Sigmoid colon (tissue), 7 donors: Measurements from ENCODE around the gene GBX2. TPM values are rescaled to one million over a fixed set of nuclear protein-coding genes. Genes with fewer than 3 reads are reported as not detected.
A peak's percentile ranks its signal among the peaks of the same experiment; 100 is the strongest.

Experiments
- DNase-seq: peaks from one replicate; pipeline ENCODE4 v3.0.0-alpha.2; 2019
- H3K27ac ChIP-seq, 4 donors: fragments of 200-600 bp; sonication (generic); one replicate each; pipeline ENCODE4 v1.5.1; 2016 to 2019; ENCODE audit warnings: mild to moderate bottlenecking in 1 of 4
- H3K27me3 ChIP-seq, 3 donors: fragments of 200-600 bp; sonication (generic); one replicate each; pipeline ENCODE4 v1.5.1; 2019; ENCODE audit warnings: mild to moderate bottlenecking in 1 of 3
- H3K36me3 ChIP-seq, 4 donors: fragments of 200-600 bp; sonication (generic); one replicate each; pipeline ENCODE4 v1.5.1; 2016 to 2019
- H3K4me1 ChIP-seq, 4 donors: fragments of 200-600 bp; sonication (generic); one replicate each; pipeline ENCODE4 v1.5.1; 2017 to 2019
- H3K4me3 ChIP-seq, 4 donors: fragments of 200-600 bp; sonication (generic); one replicate each; pipeline ENCODE4 v1.5.1; 2017 to 2019; ENCODE audit warnings: mild to moderate bottlenecking in 2 of 4, moderate library complexity in 1 of 4
- H3K9me3 ChIP-seq, 4 donors: fragments of 200-600 bp in 3 of 4; sonication (generic) in 3 of 4; one replicate each; pipeline versions ENCODE4 v1.5.1 to v1.6.1; 2013 to 2019
- CTCF ChIP-seq, 4 experiments: fragments of 450-650 bp in 3 of 4; fragments of 200-600 bp in 1 of 4; IDR thresholded peaks; one replicate each; pipeline ENCODE4 v1.5.1; 2016 to 2019; ENCODE audit warnings: antibody characterized with exemption in 4 of 4, mild to moderate bottlenecking in 3 of 4, moderate library complexity in 2 of 4
- EP300 ChIP-seq, 4 donors: sonication (generic); formaldehyde crosslinking; IDR thresholded peaks; one replicate each; pipeline ENCODE4 v1.6.1; 2017; ENCODE audit warnings: antibody characterized with exemption in 4 of 4
- POLR2A ChIP-seq, 2 donors: fragments of 450-650 bp; IDR thresholded peaks; one replicate each; pipeline ENCODE4 v1.6.1; 2016; ENCODE audit warnings: antibody characterized with exemption in 2 of 2, mild to moderate bottlenecking in 2 of 2, moderate library complexity in 2 of 2
- POLR2AphosphoS5 ChIP-seq, 4 donors: sonication (generic); formaldehyde crosslinking; IDR thresholded peaks; one replicate each; pipeline ENCODE4 v1.6.1; 2017; ENCODE audit warnings: antibody characterized with exemption in 4 of 4
- WGBS, 2 donors: extraction: QIAGEN DNeasy Blood & Tissue Kit; methylation state at CpG; one replicate each; pipeline ENCODE4 v1.1.7; 2013; 5-methylcytosine and 5-hydroxymethylcytosine counted together
- intact Hi-C: fragments of 100-400 bp; cut with DNase I; formaldehyde crosslinking; loops from one replicate; pipeline ENCODE4 v1.15.1; 2023
- polyA plus RNA-seq, 3 donors: library from polyadenylated mRNA; stranded (reverse); fragments of 200-250 nt; gene quantifications; one replicate each; pipeline ENCODE4 v1.2.3, GENCODE V29; 2013
- total RNA-seq, 4 donors: library from RNA; depleted of rRNA; stranded (reverse); fragments of >200 nt; gene quantifications; one replicate each; pipeline ENCODE4 v1.1.0, GENCODE V29; 2016
- donor health status: healthy with polysubstance abuse.
- donor health status: Bipolar disorder and iron deficiency.
- donor health status: healthy.

Gene GBX2
- not detected for total RNA-seq
- not detected for polyA plus RNA-seq

DNA sequence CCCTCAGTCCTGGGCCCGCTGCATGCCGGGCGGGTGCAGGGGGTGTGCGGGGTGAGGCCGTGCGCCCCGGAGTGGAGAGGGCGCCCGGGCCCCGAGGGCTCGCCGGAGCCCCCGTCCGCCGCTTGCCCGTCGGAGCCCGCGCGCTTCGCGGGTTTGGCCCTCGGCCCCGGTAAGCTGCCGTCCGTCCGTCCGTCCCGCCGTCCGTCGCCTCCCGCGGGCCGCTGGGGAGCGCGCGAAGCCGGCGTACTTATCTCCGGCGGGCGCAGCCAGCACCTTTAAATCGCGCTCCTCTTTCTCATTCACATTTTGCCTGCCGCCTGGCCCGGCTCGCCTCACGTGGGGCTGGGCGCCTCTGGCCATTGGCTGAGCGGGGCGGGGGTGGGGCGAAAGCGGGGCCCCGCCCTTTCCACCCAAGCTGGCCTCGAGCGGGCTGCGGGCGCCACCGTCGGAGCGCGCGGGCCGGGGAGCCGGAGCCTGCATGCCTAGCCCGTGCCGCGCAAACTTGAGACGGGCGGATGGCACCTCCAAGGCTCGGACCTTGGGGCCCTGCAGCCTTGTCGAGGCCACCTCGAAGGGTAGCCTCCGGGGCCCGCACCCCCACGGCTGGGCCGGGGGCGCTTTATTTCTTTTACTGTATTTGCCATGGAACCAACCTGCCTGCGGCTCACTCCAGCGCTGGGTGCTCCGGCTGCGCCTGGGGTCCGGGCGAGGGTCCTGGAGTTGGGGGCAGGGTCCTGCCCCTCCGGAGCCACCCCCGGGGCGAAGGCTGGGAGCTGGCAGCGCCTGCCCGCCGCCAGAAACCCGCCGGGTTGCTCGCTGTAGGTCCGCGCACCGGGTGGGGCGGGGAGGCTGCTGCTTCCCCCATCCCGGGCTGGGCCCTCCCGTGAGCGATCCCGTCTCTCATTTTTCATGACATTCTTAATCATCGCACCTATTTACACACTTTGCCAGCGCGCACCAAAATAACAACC lies at the start of gene GBX2:
TSS of gene GBX2 (minus strand) at position 277 of the 971 bp plus-strand sequence. CDS start 415 bp downstream, outside the sequence.
- no peaks in the 10 kb centered on the region for H3K9me3 ChIP-seq
- intact Hi-C loops, result no loop called here
- TF ChIP-seq POLR2A (IDR thresholded peaks at IDR 0.05), result no peak
- TF ChIP-seq CTCF (IDR thresholded peaks at IDR 0.05), result no peak
- no peak for TF ChIP-seq EP300 (IDR thresholded peaks at IDR 0.05)
- no peak for TF ChIP-seq POLR2AphosphoS5 (IDR thresholded peaks at IDR 0.05)
- H3K4me1 ChIP-seq, result peaks cover 0 to 74% (median 71%) of the 10 kb centered on the region in 4 donors
- 3 to 6% methylated on average over 105 of the region's 105 CpGs for WGBS, 2 donors
- peaks cover 93 to 100% (median 100%) of the 10 kb centered on the region in 3 donors for H3K27me3 ChIP-seq
- H3K36me3 ChIP-seq, result no peaks in the 10 kb centered on the region
- no peak within 1 kb of the TSS for H3K27ac ChIP-seq
- H3K4me3 ChIP-seq, result peak within 1 kb of the TSS in 3 of 4 donors; percentile 20 to 42 (median 38)
- peak; percentile 21 for DNase-seq

DNA sequence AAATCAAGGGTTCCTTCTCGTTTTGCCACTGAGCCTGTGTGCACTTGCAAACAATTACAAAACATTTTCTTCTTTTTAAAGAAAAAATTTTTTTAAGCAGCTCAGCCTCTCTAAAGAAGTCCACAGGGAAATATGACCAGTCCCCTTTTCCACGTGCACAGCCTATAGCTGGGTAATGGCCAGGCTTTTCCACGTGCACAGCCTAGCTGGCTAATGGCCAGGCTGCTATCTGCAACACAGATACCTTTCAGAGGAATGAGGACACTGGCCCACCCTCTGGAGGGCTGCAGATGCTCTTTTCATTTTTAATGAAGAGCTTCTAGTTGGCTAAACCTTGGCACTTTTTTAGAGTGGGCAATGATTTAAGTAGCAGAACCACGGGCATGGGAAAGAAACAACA lies 49.7 kb upstream of the GBX2 start:
- Histone ChIP-seq H3K36me3 (no peaks in the 10 kb centered on the region), H3K27ac (no peak overlapping the region), H3K4me3 (no peak overlapping the region), H3K9me3 (no peaks in the 10 kb centered on the region), H3K4me1 (no peaks in the 10 kb centered on the region), H3K27me3 (peaks cover 5 to 42% (median 30%) of the 10 kb centered on the region in 3 donors)
- DNase-seq, result no peak
- TF ChIP-seq EP300 (IDR thresholded peaks at IDR 0.05), result no peak
- TF ChIP-seq CTCF (IDR thresholded peaks at IDR 0.05), result no peak
- no peak for TF ChIP-seq POLR2A (IDR thresholded peaks at IDR 0.05)
- no peak for TF ChIP-seq POLR2AphosphoS5 (IDR thresholded peaks at IDR 0.05)
- WGBS, 2 donors, result 31 to 61% methylated on average over 4 of the region's 4 CpGs
- intact Hi-C loops, result no loop called here

DNA sequence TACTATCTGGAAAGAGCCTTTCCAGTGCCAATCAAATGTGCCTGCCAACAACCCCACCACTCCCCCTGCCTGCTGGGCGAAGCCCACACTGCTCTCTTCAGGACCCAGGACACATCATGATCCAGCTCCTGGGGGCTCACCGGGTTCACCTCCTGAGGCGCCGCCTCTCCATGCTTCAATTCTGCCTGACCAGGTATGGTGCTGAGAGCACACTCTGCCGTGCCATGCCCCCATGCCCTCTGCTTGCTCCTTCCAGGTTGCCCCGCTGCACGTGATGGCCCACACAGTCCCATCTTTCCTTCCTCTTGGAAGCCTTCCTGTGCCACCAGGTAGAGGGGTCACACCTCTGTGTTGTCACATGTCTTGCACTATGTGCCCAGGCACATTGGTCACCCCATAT lies 48.5 kb upstream of the GBX2 start:
- no peak for DNase-seq
- no peak for TF ChIP-seq POLR2A (IDR thresholded peaks at IDR 0.05)
- TF ChIP-seq POLR2AphosphoS5 (IDR thresholded peaks at IDR 0.05), result no peak
- TF ChIP-seq EP300 (IDR thresholded peaks at IDR 0.05), result no peak
- TF ChIP-seq CTCF (IDR thresholded peaks at IDR 0.05), result no peak

GRCh38 chr2:236215761-236216333 lies 47.7 kb upstream of the GBX2 start:
- Histone ChIP-seq H3K36me3 (no peaks in the 10 kb centered on the region), H3K27me3 (peaks cover 5 to 54% (median 30%) of the 10 kb centered on the region in 3 donors), H3K4me3 (no peak overlapping the region), H3K4me1 (no peaks in the 10 kb centered on the region), H3K27ac (no peak overlapping the region), H3K9me3 (no peaks in the 10 kb centered on the region)
- DNase-seq, result no peak
- WGBS, 2 donors, result 90 to 92% methylated on average over 12 of the region's 12 CpGs
- intact Hi-C loops, result no loop called here
- TF ChIP-seq POLR2A (IDR thresholded peaks at IDR 0.05) (no peak), EP300 (IDR thresholded peaks at IDR 0.05) (no peak), POLR2AphosphoS5 (IDR thresholded peaks at IDR 0.05) (no peak), CTCF (IDR thresholded peaks at IDR 0.05) (no peak)

More for the DNA sequence above, 48.5 kb upstream of the GBX2 start:
- WGBS, 2 donors, result 91 to 92% methylated on average over 7 of the region's 7 CpGs
- Histone ChIP-seq H3K4me3 (no peak overlapping the region), H3K9me3 (no peaks in the 10 kb centered on the region), H3K27me3 (peaks cover 5 to 48% (median 30%) of the 10 kb centered on the region in 3 donors), H3K36me3 (no peaks in the 10 kb centered on the region), H3K27ac (no peak overlapping the region), H3K4me1 (no peaks in the 10 kb centered on the region)
- intact Hi-C loops, result no loop called here
